GM08714 (cell line): ENCODE data around the gene C1QTNF12.

ENCODE experiments used
- H3K4me3 ChIP-seq: fragments of 200-500 bp; sonication (Bioruptor generic); 2 replicates; pipeline ENCODE4 v1.5.1; 2014; ENCODE audit warnings: mild to moderate bottlenecking, low read length, inconsistent platforms
- ZNF274 ChIP-seq: IDR thresholded peaks from 2 replicates; pipeline ENCODE4 v1.6.1; 2012; ENCODE audit warnings: mild to moderate bottlenecking, low read depth, low read length

C1QTNF12 gene

DNA sequence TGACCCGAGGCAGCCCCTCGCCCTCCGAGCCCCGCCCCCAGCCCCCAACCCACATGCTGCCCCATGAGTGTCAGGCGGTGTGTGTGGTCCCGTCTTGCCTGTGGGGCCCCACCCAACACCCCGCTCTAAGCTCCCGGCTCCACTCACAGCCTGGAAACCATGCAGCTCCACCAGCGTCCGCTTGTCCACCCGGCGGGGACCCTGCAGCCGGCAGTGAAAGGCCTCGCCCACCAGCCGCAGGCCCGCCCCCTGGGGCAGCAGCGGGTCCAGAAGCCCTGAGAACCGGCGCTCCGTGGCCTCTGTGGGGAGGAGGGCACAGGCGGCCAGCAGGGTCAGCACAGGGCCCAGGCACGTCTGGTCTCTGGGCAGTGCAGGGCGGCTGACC lies 2.7 kb downstream of the C1QTNF12 start:
- no peak overlapping the region for H3K4me3 ChIP-seq
- no peak for TF ChIP-seq ZNF274

DNA sequence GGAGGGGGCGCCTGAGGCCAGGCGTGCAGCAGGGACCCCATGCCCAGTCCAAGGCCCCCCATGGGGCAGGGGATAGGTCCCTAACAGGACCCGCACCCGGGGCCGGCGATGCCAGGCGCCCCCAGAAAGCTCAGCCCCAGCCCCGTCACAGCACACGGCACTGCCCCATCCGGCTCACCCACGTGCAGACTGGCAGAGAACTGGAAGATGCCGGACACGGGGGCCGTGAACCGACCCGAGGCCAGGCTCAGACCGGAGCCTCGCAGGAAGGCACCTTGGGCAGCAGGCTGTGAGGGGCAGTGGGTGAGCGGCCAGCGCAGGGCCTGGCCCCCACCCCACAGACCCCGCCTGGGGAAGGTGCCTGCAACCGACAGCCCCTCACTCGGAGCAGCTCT lies 3.3 kb downstream of the C1QTNF12 start:
- no peak for TF ChIP-seq ZNF274
- no peak overlapping the region for H3K4me3 ChIP-seq

DNA sequence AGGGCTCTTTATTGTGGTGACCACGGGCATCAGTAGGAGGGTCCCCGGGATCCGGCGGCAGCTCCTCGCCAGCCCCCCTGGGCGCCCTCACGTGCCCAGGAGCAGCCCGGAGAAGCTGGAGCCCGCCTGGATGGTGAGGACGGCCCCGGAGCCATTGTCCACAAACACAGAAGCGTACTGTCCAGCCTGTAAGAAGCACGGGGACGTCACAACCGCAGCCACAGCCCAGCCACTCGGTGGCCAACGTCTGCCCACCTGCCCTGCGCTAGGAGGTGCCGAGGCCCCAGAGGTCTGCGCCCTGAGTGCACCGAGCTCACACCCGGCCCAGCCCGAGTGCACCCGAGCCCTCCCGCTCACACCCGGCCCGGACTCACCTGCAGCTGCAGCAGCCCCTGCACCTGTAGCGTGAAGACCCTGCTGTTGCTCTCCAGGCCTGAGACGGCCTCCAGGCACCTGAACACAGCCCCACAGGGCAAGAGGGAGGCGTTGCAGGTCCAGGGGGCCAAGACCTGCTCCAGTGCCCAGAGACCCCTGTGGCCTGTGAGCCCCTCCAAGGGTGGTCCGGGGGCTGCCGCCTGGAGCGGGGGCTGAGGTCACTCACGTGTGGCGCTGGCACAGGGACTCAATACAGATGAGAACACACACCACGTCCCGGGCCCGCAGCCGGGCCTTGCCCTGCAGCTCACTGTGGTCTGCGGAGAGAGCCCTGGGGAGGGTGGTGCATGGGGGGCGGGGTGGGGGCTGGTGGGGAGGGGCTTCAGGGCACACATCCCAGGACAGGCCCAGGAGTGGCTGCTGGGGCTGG lies 3.9 kb downstream of the C1QTNF12 start:
- H3K4me3 ChIP-seq, result no peak overlapping the region
- TF ChIP-seq ZNF274, result no peak

DNA sequence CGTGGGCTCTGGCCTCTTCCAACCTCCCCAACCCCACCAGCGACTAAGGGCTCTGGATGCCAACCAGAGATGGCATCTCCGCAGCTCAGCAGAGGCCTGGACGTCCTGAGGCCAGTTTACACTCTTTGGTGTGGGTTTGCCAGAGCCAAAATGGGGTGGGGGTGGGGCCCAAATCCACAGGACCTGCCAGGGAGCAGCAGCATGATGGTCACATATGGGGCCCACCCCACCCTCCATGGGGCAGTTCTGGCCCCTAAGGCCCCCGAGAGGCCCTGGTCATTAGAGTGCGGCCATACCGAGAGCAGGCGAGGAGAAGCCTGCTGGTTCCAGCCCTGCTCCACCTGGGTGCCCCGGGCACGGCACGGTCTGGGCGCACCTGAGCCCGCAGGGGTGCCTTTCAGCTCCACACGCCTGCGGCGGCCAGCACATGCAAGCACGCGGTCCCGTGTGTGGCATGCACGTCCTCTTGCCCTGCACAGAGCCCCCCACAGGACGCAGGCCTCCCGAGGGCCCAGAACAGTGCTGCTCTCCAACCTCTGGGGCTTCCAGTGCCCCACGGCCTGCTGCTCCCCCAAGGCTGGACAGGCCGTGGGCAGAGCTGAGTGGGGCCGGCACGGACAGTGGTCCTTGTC lies 4.8 kb downstream of the C1QTNF12 start:
- H3K4me3 ChIP-seq, result no peak overlapping the region
- TF ChIP-seq ZNF274, result no peak

DNA sequence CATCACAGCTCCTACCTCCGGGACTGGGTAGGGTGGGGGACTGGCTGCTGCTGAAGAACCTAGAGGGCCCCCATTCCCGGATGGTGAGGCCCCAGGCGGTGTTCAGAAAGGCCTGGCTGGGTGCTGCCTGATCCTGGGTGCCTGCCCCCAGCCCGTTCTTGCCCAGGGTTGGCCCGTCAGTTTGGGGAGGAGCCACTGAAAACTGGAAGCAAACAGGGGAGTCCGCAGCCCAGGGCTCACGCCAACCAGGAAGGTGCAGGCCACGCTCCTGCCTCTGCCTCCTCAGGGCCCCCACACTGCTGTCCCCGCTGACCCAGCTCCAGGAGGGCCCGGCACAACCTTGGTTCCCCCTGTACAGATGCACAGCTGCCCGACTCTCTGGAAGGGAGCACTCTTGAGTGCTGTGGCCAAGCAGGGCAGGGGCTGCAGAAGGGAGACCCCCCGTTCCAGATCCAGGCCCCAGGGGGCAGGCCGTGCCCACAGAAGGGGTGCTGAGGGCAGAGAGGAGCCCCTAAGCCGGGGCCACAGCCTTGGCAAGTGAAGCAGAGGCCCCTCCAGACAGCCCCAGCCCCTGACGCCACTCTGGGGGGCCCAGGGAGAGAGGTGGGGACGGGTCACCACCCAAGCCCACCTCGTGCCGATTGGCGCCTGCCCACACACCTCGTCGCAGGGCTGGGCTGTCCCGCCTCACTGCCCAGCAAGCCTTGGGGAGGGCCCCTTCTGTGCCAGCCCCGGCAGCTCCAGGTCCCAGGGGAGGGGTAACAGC lies 5.5 kb downstream of the C1QTNF12 start:
- H3K4me3 ChIP-seq, result no peak overlapping the region

DNA sequence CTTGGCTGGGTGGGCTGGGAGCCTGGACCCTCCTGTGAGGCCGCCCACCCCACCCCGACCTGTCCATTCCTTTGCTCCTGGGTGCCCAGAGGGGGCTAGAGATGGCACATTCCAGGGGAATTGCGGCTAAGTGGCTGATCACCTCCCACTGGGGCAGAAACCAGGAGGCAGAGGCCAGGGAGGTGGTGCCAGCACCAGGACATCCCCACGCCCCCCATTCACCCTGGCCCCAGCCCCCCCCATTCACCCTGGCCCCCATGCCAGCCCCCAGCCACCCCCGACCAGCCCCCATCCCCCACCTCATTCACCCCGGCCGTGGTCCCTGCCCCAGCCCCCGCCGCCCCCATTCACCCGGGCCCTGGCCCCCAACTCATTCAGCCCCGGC lies 6.2 kb downstream of the C1QTNF12 start:
- H3K4me3 ChIP-seq, result no peak overlapping the region
- TF ChIP-seq ZNF274, result no peak

More for the DNA sequence above, 5.5 kb downstream of the C1QTNF12 start:
- no peak for TF ChIP-seq ZNF274

DNA sequence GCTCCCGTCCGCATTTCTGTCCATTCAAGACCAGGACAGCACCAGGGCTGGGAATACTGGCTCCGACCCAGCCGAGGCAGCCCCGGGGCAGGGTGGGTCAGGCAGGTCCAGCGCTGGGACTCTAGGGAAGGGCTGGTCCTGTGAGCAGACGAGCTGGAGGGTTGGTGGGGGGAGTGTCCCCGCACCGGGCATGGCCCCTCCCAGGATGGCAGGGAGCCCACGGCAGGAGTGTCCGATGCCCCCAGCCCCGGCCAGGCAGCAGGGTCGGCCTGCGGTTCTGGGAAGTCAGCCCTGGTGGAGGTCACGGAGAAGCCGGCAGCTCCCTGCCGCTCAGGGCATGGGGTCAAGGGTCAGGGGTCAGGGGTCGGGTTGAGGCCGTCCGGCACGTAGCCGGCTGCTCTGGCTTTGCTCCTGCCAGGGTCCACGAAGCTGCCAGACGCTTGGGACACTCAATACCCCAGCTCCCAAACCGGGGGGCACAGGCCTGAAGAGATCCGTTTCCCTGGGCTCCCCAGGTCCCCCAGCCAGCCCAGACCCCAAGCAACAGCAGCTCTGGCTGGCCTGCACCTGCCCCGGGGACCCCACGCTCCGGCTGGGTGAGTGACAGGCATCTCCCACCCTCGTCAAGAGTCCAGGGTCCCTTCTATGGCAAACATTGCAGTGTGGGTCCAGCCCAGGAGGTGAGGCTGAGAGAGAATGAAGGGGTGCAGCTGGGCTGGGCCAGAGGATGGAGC lies 6.7 kb downstream of the C1QTNF12 start:
- no peak overlapping the region for H3K4me3 ChIP-seq
- TF ChIP-seq ZNF274, result no peak

DNA sequence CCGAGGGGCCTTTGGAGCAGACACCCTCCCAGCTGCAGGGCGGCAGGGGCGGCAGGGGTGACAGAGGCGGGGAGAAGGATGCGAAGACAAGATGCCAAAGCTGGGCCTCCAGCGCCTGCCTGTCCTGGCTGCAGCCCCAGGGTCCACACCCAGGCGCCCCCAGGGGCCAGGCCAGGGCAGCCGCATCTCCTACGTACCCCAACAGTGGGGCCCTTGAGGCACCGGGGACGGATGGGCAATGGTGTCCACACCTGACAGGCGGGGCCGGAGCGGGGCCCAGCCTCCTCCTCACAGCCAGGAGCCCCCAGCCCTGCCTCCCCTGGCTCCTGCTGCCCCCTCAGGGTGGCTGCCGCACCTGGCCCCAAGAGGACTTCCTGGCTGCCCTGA lies 7.3 kb downstream of the C1QTNF12 start:
- H3K4me3 ChIP-seq, result no peak overlapping the region
- TF ChIP-seq ZNF274, result no peak

DNA sequence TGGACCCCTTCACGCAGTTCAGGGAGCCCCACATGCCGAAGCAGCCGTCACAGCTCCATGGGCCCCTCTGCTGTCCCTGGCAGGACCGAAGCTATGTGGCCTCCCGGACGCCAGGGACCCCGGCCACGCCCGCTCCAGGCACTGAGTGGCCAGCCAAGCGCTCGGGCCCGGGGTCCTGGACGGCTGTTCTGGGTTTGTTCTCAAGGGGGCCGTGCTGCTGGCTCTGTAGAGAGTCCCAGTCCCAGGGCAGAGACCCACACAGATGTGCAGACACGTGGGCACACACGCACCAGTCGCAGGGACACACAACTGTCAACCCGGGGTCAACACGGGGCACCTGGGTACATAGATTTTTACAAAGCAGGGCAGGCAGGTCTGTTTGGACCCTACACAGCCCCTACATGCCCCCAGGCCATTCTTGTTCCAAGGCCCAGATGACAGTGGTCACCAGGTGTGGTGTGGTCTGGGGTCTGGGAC lies 7.8 kb downstream of the C1QTNF12 start:
- TF ChIP-seq ZNF274, result no peak
- no peak overlapping the region for H3K4me3 ChIP-seq

DNA sequence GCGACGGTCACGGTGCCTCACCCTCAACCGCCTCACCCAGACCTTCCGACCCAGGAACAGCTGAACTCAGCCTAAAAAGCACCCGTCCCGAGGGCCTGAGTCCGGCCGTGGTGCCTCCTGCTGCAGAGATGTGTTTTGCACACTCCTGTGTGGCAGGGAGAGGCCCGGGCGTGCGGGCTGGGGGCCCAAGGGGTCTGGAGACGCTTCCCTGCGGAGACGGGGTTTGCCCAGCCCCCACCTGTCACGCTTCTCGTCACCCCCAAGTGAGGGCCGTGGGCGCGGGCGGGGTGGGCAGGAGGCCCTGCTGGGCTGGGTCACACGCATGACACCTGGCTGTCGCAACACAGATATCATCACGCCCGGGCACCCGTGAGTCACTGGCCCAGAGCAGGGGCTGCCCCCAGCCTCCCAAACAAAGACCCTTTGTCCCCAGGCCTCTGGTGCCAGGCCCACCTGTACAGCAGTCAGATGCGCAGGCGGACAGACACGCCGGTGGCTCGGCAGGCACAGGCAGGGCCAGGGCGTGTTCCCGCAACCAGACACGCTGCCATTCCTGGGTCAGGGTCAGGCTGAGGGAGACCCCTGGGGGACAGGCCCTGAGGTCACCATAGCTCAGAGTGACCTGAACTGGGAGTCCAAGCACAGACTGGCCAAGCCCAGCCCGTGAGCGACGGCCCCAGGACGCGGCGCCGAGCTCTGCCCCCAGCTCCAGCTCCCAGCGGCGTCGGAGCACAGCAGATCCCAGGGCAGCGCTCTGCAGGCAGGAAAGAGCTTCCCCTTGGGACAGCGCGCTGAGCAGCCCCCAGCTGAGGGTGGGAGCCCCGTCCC lies 8.4 kb downstream of the C1QTNF12 start:
- no peak overlapping the region for H3K4me3 ChIP-seq
- TF ChIP-seq ZNF274, result no peak

DNA sequence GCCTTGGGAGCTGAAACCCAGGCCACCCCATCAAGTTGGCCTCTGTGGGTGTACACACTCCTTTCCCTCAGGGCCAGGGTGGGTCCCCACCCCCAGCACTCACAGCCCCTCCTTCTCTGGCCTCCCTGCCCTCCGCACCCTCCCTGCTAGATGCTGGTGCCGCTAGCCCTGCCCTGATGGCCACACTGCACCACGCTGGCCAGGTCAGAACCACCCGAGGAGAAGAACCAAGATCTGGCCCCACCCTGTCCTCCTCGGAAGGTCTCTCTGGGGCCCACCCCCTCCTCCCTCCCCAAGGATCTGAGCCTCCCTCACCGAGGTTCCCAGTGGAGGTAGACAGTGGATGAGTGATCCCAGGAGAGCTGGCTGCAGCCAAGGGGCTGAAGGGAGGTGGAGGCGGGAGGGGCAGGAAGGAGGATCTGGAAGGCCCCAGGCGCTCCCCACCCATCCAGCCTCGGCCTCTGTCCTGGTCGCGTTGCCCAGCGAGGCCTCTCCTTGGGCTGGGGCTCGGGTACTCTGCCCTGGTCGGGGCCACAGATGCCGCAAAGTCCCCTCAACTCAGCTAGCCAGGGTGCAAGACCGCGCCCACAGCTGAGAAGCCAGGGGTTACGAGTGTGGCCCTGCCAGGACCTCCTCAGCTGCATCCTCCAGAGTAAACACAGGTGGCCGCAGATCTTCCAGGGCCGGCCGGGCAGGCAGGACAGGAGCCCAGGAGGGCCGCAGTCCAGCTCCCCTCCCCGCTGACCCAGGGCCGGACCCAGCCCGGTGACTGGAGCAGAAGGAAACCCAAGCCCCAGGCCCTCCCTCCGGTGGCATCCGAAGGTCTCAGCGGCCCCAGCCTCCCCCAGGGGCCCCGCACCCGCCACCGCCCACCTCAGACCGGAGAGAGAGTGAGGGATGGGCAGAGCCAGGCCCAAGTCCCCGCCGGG lies 9.3 kb downstream of the C1QTNF12 start:
- no peak for TF ChIP-seq ZNF274
- no peak overlapping the region for H3K4me3 ChIP-seq

DNA sequence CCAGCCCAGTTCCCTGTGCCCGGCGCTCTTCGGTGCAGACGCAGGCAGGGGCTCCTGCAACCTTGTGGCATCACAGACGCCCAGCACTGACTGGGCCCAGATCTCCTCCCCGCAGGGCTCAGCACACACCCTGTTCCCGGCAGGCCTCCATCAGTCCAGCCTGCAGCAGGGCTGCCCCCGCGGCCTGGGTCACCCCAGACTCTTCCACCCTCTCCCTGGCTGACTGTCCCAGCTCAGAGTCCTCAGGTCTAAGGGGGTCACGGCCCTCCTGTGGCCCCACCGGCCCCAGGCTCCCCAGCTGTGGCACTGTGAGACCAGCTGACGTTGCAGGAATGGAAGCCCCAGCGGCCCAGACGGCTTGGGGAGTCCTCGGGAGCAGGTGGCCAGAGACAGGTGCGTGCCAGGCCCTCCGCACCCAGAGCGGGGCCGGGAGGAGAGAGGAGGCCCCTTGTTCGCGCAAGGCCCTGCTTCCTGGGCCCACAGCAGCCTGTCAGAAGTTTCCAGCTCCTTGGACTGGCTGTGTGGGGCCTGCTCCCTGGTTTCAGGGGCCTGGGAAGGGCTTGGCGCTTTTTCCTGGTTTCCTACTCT lies 10.3 kb downstream of the C1QTNF12 start:
- no peak overlapping the region for H3K4me3 ChIP-seq
- no peak for TF ChIP-seq ZNF274
